CMK (cell line): ENCODE data around the gene SAMD9.
"Not testable (repeated sequence)": the region's sequence is repeated elsewhere in the genome, so short reads cannot be mapped to it uniquely, and the experiment has no call there.

ENCODE experiments used
- DNase-seq: peaks from one replicate; pipeline ENCODE4 v3.0.0-alpha.2; 2010; ENCODE audit warnings: low read depth

The SAMD9 gene

GRCh38 chr7:93120592-93121549 lies 3.1 kb upstream of the SAMD9 start:
- no peak for DNase-seq

GRCh38 chr7:93119191-93119905 lies 1.6 kb upstream of the SAMD9 start:
- DNase-seq: no peak

- DNase-seq: no peak
Measured at GRCh38 chr7:93117327-93117726, 452 bp downstream of the SAMD9 start.

DNA sequence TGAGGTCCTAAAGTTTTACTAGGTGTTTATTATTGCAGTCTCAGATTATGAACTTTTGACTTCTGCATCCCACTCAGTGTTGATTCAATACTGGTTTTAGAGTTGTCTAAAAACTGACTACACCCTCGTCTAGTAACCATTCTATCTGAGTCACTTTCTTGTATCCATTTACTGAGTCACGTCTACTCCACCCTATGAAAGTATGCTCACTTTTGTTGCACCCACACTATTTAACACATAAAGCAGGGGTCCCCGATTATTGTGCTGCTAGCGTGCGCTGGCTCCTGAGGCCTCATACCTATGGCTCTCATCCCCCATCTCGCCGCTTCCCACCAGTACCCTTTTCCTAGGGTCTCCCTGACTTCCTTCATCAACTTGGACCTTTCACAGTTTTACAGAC lies 2.0 kb downstream of the SAMD9 start:
- no peak for DNase-seq

GRCh38 chr7:93108003-93108402 lies 9.8 kb downstream of the SAMD9 start:
- DNase-seq: no peak

GRCh38 chr7:93097388-93097787 lies 20.4 kb downstream of the SAMD9 start:
- no peak for DNase-seq

GRCh38 chr7:93092757-93093370 lies 24.9 kb downstream of the SAMD9 start:
- DNase-seq: no peak

GRCh38 chr7:93073357-93073756 lies 44.4 kb downstream of the SAMD9 start:
- DNase-seq: not testable (repeated sequence)

DNA sequence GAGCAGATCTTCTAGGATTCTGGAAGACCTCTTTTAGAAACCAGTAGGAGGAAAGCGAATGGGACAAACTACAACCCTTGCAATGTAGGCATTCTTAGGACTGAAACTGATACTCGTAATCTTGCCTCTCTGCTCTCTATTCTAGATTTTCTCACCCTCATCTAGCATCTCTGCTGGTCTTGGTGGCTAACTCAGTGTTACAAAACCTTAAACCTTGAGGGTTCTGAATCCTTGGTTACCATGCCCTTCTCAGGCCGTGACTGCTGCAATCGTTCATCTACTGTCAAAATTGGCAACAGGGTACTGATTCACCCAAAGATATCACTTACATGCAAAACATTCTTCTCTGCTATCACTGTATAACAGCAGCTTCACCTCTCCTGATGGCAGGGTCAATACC lies 55.2 kb downstream of the SAMD9 start:
- no peak for DNase-seq

DNA sequence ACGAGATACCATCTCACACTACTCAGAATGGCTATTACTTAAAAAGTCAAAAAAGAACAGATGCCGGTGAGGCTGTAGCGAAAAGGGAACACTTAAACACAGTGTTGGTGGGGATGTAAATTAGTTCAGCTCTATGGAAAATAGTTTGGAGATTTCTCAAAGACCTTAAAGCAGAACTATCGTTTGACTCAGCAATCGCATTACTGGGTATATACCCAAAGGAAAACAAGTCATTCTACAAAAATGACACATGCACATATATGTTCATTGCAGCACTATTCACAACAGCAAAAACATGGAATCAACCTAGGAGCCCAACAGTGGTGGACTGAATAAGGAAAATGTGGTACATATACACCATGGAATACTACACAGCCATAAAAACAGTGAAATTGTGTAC lies 56.9 kb downstream of the SAMD9 start:
- DNase-seq: no peak

DNA sequence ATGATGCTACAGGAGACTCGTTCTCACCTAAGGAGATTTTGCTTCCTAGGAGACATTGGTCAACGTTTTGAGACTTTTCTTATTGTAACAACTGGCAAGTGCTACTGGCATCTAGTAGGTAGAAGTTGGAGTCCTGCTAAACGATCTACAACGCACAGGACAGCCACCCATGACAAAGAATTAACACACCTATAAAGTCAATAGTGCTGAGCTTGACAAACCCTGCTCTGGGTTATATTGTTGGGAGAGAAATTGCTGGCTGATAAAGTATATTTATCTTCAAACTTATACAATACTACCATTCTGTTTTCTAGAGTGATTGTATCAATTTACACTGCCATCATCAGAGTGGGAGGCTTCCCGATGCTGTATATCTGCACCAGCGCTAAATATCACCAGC lies 57.8 kb downstream of the SAMD9 start:
- DNase-seq: no peak

- not testable (repeated sequence) for DNase-seq
Measured at GRCh38 chr7:93056621-93057020, 61.2 kb downstream of the SAMD9 start.

DNA sequence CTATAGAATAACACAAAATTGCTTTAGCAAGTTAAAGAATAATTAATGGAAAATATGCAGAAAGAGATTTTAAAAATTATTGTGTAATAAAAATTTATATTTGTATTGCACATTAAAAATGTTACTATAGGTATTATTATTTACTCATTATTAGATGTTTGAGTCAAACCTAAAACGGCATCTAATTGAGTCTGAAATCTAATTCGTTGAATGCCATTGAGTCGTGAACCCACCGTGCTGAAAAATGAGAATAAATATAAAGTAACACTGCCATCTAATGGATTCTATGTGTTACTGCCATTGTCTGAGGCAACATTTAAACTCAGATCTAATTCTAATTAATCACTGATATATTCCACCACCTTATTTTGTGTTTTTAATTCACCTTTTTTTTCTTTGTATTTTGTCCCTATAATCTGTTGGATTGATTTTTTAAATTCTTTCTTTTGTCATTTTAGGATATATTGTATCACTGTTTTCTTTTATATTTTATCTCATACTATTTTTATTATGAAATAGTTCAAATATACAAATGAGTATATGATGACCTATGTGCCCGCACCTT lies 62.2 kb downstream of the SAMD9 start:
- no peak for DNase-seq

DNA sequence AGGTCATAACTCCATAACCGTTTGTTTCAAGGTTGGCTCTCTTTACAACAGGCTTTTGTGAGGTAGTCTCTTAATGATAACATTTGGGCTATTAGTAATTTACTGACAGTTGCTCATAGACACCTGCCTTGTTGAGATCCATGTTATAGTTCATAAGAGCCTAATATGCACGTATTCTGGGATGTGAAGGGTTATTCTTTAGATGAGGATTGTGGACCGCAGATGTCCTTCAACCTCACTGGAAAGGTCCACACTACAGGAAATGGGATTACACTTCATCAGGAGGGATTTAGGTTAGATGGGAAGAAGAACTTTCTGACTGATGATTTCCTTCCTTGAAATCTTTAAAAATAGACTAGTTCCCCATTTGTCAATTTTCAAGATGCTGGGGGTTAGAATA lies 62.8 kb downstream of the SAMD9 start:
- DNase-seq: no peak

- no peak for DNase-seq
Measured at GRCh38 chr7:93053949-93054943, 63.5 kb downstream of the SAMD9 start.

DNA sequence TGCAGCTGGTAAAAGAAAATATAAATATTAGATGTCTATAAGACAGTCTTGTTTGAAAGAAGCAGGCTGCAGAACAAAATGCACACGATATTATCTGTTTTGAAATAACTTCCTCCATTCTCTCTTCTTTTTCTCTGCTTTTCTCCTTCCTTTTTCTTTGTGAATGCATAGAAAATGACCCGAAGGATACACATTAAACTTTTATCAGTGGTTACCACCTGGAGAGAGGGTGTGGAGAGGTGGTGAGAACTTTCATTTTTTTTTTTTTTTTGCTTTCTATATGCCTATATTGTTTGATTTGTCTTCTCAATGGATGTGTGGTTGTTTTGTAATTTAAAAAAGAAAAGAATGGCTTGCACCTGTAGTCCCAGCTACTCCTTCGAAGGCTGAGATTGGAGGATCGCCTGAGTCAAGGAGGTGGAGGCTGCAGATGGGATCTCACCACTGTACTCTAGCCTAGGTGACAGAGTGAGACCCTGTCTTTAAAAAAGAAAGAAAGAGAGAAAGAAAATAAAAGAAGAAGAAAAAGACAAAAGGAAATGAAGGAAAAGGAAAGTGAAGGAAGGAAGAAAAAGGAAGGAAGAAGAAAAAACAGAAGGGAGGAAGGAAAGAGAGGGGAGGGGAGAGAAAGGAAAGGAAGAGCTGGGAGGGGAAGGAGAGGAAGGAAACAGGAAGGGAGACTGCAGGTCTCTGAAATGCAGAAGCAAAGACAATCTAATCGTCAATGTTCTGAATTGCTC lies 64.4 kb downstream of the SAMD9 start:
- no peak for DNase-seq

GRCh38 chr7:93051660-93052059 lies 66.1 kb downstream of the SAMD9 start:
- no peak for DNase-seq
